Mesendoderm (in vitro differentiated cells): ENCODE measurements around the gene SDK2.

Experiments
- DNase-seq: peaks from one replicate; pipeline ENCODE4 v3.0.0; 2013
- H2AK5ac ChIP-seq: 2 replicates; pipeline ENCODE4 v1.6.1; 2013; ENCODE audit warnings: low read length, inconsistent platforms
- H2BK120ac ChIP-seq: 2 replicates; pipeline ENCODE4 v1.6.1; 2013; ENCODE audit warnings: low read depth, mild to moderate bottlenecking, low read length, moderate library complexity, mixed read lengths
- H2BK15ac ChIP-seq: replicated peaks from 2 replicates; pipeline ENCODE4 v1.6.1; 2013; ENCODE audit warnings: low read depth, mild to moderate bottlenecking, moderate library complexity
- H2BK5ac ChIP-seq: 2 replicates; pipeline ENCODE4 v1.6.1; 2013; ENCODE audit warnings: low read length, inconsistent platforms
- H3K18ac ChIP-seq: 2 replicates; pipeline ENCODE4 v1.6.1; 2013; ENCODE audit warnings: mild to moderate bottlenecking, low read length, mixed read lengths
- H3K23ac ChIP-seq: one replicate; pipeline ENCODE4 v1.6.1; 2013; ENCODE audit warnings: low read length
- H3K27ac ChIP-seq: 2 replicates; pipeline ENCODE4 v1.5.1; 2013; ENCODE audit warnings: low read depth, mild to moderate bottlenecking, inconsistent platforms, low read length, moderate library complexity
- H3K27me3 ChIP-seq: 2 replicates; pipeline ENCODE4 v1.6.1; 2013; ENCODE audit warnings: low read length, control low read depth, mild to moderate bottlenecking, inconsistent platforms; ENCODE audit not compliant: insufficient read depth, poor library complexity
- H3K36me3 ChIP-seq: 2 replicates; pipeline ENCODE4 v1.6.1; 2013; ENCODE audit warnings: low read length, inconsistent platforms; ENCODE audit not compliant: control insufficient read depth, insufficient read depth
- H3K4ac ChIP-seq: one replicate; pipeline ENCODE4 v1.6.1; 2013; ENCODE audit warnings: low read depth, mild to moderate bottlenecking, low read length, moderate library complexity
- H3K4me1 ChIP-seq: 2 replicates; pipeline ENCODE4 v1.6.1; 2013; ENCODE audit warnings: low read depth, low read length, inconsistent platforms; ENCODE audit not compliant: control insufficient read depth
- H3K4me2 ChIP-seq: 2 replicates; pipeline ENCODE4 v1.6.1; 2013; ENCODE audit warnings: low read length
- H3K4me3 ChIP-seq: 2 replicates; pipeline ENCODE4 v1.5.1; 2013; ENCODE audit warnings: mild to moderate bottlenecking, low read length
- H3K56ac ChIP-seq: one replicate; pipeline ENCODE4 v1.6.1; 2013; ENCODE audit warnings: low read length
- H3K79me1 ChIP-seq: 2 replicates; pipeline ENCODE4 v1.6.1; 2013; ENCODE audit warnings: low read length, inconsistent platforms
- H3K79me2 ChIP-seq: 2 replicates; pipeline ENCODE4 v1.6.1; 2013; ENCODE audit warnings: mild to moderate bottlenecking, low read length; ENCODE audit not compliant: control insufficient read depth, insufficient read depth
- H3K9ac ChIP-seq: 2 replicates; pipeline ENCODE4 v1.6.1; 2013; ENCODE audit warnings: low read length, inconsistent platforms
- H4K5ac ChIP-seq: one replicate; pipeline ENCODE4 v1.6.1; 2013; ENCODE audit warnings: low read length
- H4K8ac ChIP-seq: one replicate; pipeline ENCODE4 v1.6.1; 2013; ENCODE audit warnings: low read depth, mild to moderate bottlenecking, control low read depth, low read length, moderate library complexity
- WGBS: extraction: QIAGEN DNeasy Blood & Tissue Kit; methylation state at CpG from one replicate; pipeline ENCODE4 v1.1.7; 2013; ENCODE audit warnings: low lambda C conversion rate, missing lambda C conversion rate; ENCODE audit not compliant: insufficient coverage; ENCODE audit errors: extremely low coverage; 5-methylcytosine and 5-hydroxymethylcytosine counted together

SDK2 gene

GRCh38 chr17:73338050-73338521 lies 306.2 kb downstream of the SDK2 start:
- H3K27ac ChIP-seq = no peak overlapping the region
- DNase-seq = no peak

GRCh38 chr17:73337330-73337710 lies 306.9 kb downstream of the SDK2 start:
- no peak overlapping the region for H3K27ac ChIP-seq
- no CpG with 5 or more reads among the region's 4 CpGs for WGBS

More at GRCh38 chr17:73338050-73338521, 306.2 kb downstream of the SDK2 start:
- Histone ChIP-seq H3K4me2 (no peak overlapping the region), H3K4me3 (no peak overlapping the region), H3K23ac (no peak overlapping the region), H3K27me3 (no peaks in the 10 kb centered on the region), H3K36me3 (no peaks in the 10 kb centered on the region), H2AK5ac (no peak overlapping the region), H3K4me1 (peaks cover 10% of the 10 kb centered on the region), H3K56ac (no peak overlapping the region), H3K79me2 (no peaks in the 10 kb centered on the region), H2BK15ac (no peak overlapping the region), H4K8ac (no peak overlapping the region), H3K9ac (no peak overlapping the region), H2BK5ac (no peak overlapping the region), H2BK120ac (no peak overlapping the region), H3K18ac (no peak overlapping the region), H3K79me1 (no peaks in the 10 kb centered on the region), H4K5ac (no peak overlapping the region), H3K4ac (no peak overlapping the region)
- no CpG with 5 or more reads among the region's 13 CpGs for WGBS

GRCh38 chr17:73336408-73337329 lies 307.6 kb downstream of the SDK2 start:
- no peak overlapping the region for H3K27ac ChIP-seq
- WGBS = no CpG with 5 or more reads among the region's 13 CpGs

More at GRCh38 chr17:73337330-73337710, 306.9 kb downstream of the SDK2 start:
- Histone ChIP-seq H3K18ac (no peak overlapping the region), H3K4me3 (no peak overlapping the region), H3K27me3 (no peaks in the 10 kb centered on the region), H3K79me1 (no peaks in the 10 kb centered on the region), H3K79me2 (no peaks in the 10 kb centered on the region), H3K23ac (no peak overlapping the region), H4K5ac (no peak overlapping the region), H3K36me3 (no peaks in the 10 kb centered on the region), H3K9ac (no peak overlapping the region), H4K8ac (no peak overlapping the region), H3K4ac (no peak overlapping the region), H3K4me2 (no peak overlapping the region), H2BK15ac (no peak overlapping the region), H3K56ac (no peak overlapping the region), H2AK5ac (no peak overlapping the region), H2BK5ac (no peak overlapping the region), H3K4me1 (peaks cover 4% of the 10 kb centered on the region), H2BK120ac (no peak overlapping the region)
- no peak for DNase-seq

GRCh38 chr17:73335591-73336407 lies 308.4 kb downstream of the SDK2 start:
- no peak for DNase-seq
- Histone ChIP-seq H2AK5ac (no peak overlapping the region), H3K79me1 (no peaks in the 10 kb centered on the region), H3K4me1 (no peaks in the 10 kb centered on the region), H4K8ac (no peak overlapping the region), H3K23ac (no peak overlapping the region), H3K56ac (no peak overlapping the region), H3K79me2 (no peaks in the 10 kb centered on the region), H3K4me3 (no peak overlapping the region), H2BK15ac (no peak overlapping the region), H3K27ac (no peak overlapping the region), H3K36me3 (no peaks in the 10 kb centered on the region), H4K5ac (no peak overlapping the region), H3K4ac (no peak overlapping the region), H3K4me2 (no peak overlapping the region), H3K18ac (no peak overlapping the region), H3K27me3 (no peaks in the 10 kb centered on the region), H2BK120ac (no peak overlapping the region), H3K9ac (no peak overlapping the region), H2BK5ac (no peak overlapping the region)
- no CpG with 5 or more reads among the region's 12 CpGs for WGBS

More at GRCh38 chr17:73336408-73337329, 307.6 kb downstream of the SDK2 start:
- Histone ChIP-seq H3K4ac (no peak overlapping the region), H3K79me2 (no peaks in the 10 kb centered on the region), H3K4me2 (no peak overlapping the region), H3K27me3 (no peaks in the 10 kb centered on the region), H2BK15ac (no peak overlapping the region), H4K8ac (no peak overlapping the region), H3K4me1 (peaks cover 1% of the 10 kb centered on the region), H2BK120ac (no peak overlapping the region), H3K4me3 (no peak overlapping the region), H3K36me3 (no peaks in the 10 kb centered on the region), H4K5ac (no peak overlapping the region), H3K79me1 (no peaks in the 10 kb centered on the region), H3K18ac (no peak overlapping the region), H3K23ac (no peak overlapping the region), H3K9ac (no peak overlapping the region), H3K56ac (no peak overlapping the region), H2BK5ac (no peak overlapping the region), H2AK5ac (no peak overlapping the region)
- DNase-seq = no peak

GRCh38 chr17:73334771-73335513 lies 309.3 kb downstream of the SDK2 start:
- WGBS = no CpG with 5 or more reads among the region's 12 CpGs
- no peak overlapping the region for H3K18ac ChIP-seq
- H4K8ac ChIP-seq = no peak overlapping the region
- no peak overlapping the region for H2BK5ac ChIP-seq
- no peaks in the 10 kb centered on the region for H3K79me2 ChIP-seq
- H3K4me1 ChIP-seq = no peaks in the 10 kb centered on the region
- H3K56ac ChIP-seq = no peak overlapping the region
- H3K4ac ChIP-seq = no peak overlapping the region
- no peaks in the 10 kb centered on the region for H3K36me3 ChIP-seq
- no peak for DNase-seq
- no peak overlapping the region for H3K4me3 ChIP-seq
- no peaks in the 10 kb centered on the region for H3K27me3 ChIP-seq
- H3K27ac ChIP-seq = no peak overlapping the region
- no peak overlapping the region for H3K9ac ChIP-seq
- no peaks in the 10 kb centered on the region for H3K79me1 ChIP-seq
- no peak overlapping the region for H3K23ac ChIP-seq
- no peak overlapping the region for H3K4me2 ChIP-seq
- no peak overlapping the region for H2BK120ac ChIP-seq
- H4K5ac ChIP-seq = no peak overlapping the region
- H2BK15ac ChIP-seq = no peak overlapping the region
- no peak overlapping the region for H2AK5ac ChIP-seq
